Stomach smooth muscle (tissue), 2 donors: ENCODE data around the gene RBM34.
"Not testable (repeated sequence)": the region's sequence is repeated elsewhere in the genome, so short reads cannot be mapped to it uniquely, and the experiment has no call there.

Experiments
- H3K27ac ChIP-seq: one replicate; pipeline ENCODE4 v1.7.0; 2013; ENCODE audit warnings: mild to moderate bottlenecking, low read length, inconsistent platforms
- H3K27me3 ChIP-seq, 2 donors: one replicate each; pipeline ENCODE4 v1.7.0; 2013; ENCODE audit warnings: low read length in 2 of 2; ENCODE audit not compliant: insufficient read depth in 2 of 2, control insufficient read depth in 1 of 2
- H3K36me3 ChIP-seq, 2 donors: one replicate each; pipeline ENCODE4 v1.7.0; 2013; ENCODE audit warnings: low read length in 2 of 2; ENCODE audit not compliant: control insufficient read depth in 2 of 2, insufficient read depth in 2 of 2
- H3K4me1 ChIP-seq: one replicate; pipeline ENCODE4 v1.7.0; 2013; ENCODE audit warnings: low read length; ENCODE audit not compliant: control insufficient read depth, insufficient read depth
- H3K4me3 ChIP-seq, 2 donors: one replicate each; pipeline ENCODE4 v1.7.0; 2013; ENCODE audit warnings: low read length in 2 of 2
- H3K9ac ChIP-seq, 2 donors: one replicate each; pipeline ENCODE4 v1.7.0; 2013; ENCODE audit warnings: low read length in 2 of 2, mild to moderate bottlenecking in 1 of 2
- H3K9me3 ChIP-seq, 2 donors: one replicate each; pipeline ENCODE4 v1.7.0; 2013; ENCODE audit warnings: low read length in 2 of 2; ENCODE audit not compliant: control insufficient read depth in 2 of 2
- donor health status: healthy.
- donor health status: Pancreatic carcinoma.

The RBM34 gene

GRCh38 chr1:235092045-235092406, 69.0 kb downstream of the RBM34 start:
- peaks cover 27% of the 10 kb centered on the region for H3K4me1 ChIP-seq
- H3K27ac ChIP-seq, H3K27me3 ChIP-seq, H3K9ac ChIP-seq, H3K9me3 ChIP-seq, H3K36me3 ChIP-seq, H3K4me3 ChIP-seq: not testable (repeated sequence)

- not testable (repeated sequence) for H3K36me3 ChIP-seq, H3K27me3 ChIP-seq, H3K9me3 ChIP-seq, H3K4me3 ChIP-seq
- H3K4me1 ChIP-seq, result peaks cover 27% of the 10 kb centered on the region
- peak overlapping the region; percentile 66 for H3K27ac ChIP-seq
- peak overlapping the region in 1 of 2 donors; percentile 47 for H3K9ac ChIP-seq
These were observed 69.6 kb downstream of the RBM34 start for GRCh38 chr1:235091319-235092044.

GRCh38 chr1:235090406-235091069, 70.5 kb downstream of the RBM34 start:
- Histone ChIP-seq H3K27ac (peak overlapping the region; percentile 66), H3K36me3 (no peaks in the 10 kb centered on the region), H3K9me3 (no peaks in the 10 kb centered on the region), H3K4me1 (peaks cover 27% of the 10 kb centered on the region), H3K27me3 (no peaks in the 10 kb centered on the region), H3K9ac (peak overlapping the region; percentile 25 to 47), H3K4me3 (peak overlapping the region in 1 of 2 donors; percentile 5)

- Histone ChIP-seq H3K9ac (no peak overlapping the region), H3K27me3 (no peaks in the 10 kb centered on the region), H3K4me1 (peaks cover 28% of the 10 kb centered on the region), H3K36me3 (no peaks in the 10 kb centered on the region), H3K4me3 (no peak overlapping the region), H3K27ac (no peak overlapping the region), H3K9me3 (no peaks in the 10 kb centered on the region)
These were observed 72.1 kb downstream of the RBM34 start for GRCh38 chr1:235088907-235089306.

DNA sequence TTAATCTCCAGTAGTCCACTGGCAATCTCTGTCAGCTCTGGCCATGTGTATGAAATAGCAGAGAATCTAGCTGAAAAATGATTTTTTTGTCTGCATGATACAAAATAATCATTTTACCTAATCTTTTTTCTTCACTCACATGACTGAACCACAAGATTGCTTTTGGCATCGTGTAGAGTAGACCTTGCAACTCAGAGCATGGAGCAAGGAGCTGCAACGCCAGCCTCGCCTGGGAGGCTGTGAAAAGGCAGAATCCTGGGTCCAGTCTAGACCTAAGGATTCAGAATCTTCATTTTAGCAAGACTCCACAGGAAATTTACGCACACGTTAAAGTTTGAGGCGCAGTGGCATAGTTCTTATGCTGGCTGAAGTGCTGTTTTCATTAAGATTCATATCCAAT, 72.6 kb downstream of the RBM34 start:
- Histone ChIP-seq H3K27ac (no peak overlapping the region), H3K9me3 (no peaks in the 10 kb centered on the region), H3K27me3 (no peaks in the 10 kb centered on the region), H3K4me1 (peaks cover 28% of the 10 kb centered on the region), H3K36me3 (no peaks in the 10 kb centered on the region), H3K4me3 (no peak overlapping the region), H3K9ac (no peak overlapping the region)

DNA sequence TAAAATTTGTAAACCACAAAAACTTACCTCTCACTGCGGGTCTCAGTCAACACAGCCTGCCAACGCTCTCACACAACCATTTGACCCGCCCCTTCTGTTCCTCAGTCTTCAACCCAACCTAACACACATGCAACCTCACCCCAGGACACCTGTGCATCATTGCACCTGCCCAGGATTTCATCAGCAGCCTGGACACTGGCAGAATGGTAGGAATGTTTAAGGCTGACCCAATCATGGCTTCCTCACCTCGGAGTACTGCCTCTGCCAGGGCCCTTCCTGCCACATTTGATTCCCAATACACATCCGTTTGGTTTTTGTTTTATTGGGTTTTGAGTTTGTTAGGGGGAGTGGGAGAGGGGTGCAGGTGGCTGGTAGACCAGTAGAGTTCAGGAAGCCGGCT, 73.1 kb downstream of the RBM34 start:
- Histone ChIP-seq H3K9me3 (no peaks in the 10 kb centered on the region), H3K36me3 (no peaks in the 10 kb centered on the region), H3K27ac (no peak overlapping the region), H3K4me3 (no peak overlapping the region), H3K4me1 (peaks cover 28% of the 10 kb centered on the region), H3K27me3 (no peaks in the 10 kb centered on the region), H3K9ac (no peak overlapping the region)

GRCh38 chr1:235085411-235086117, 75.5 kb downstream of the RBM34 start:
- H3K9ac ChIP-seq, H3K27me3 ChIP-seq, H3K27ac ChIP-seq, H3K4me3 ChIP-seq, H3K9me3 ChIP-seq, H3K36me3 ChIP-seq: not testable (repeated sequence)
- peaks cover 28% of the 10 kb centered on the region for H3K4me1 ChIP-seq
